IMR-90 (cell line): ENCODE measurements around the gene CSRP1. TPM values are rescaled to one million over a fixed set of nuclear protein-coding genes. Genes with fewer than 3 reads are reported as not detected.
A peak's percentile ranks its signal among the peaks of the same experiment; 100 is the strongest.

Source experiments
- ATAC-seq: fragments of 200-7000 bp; cut with Tn5 transposase; 2 replicates; pipeline ENCODE4 v1.9.1; 2020; ENCODE audit warnings: low read depth, mild to moderate bottlenecking, moderate library complexity
- BruUV-seq: library from RNA; stranded (reverse); fragments of 400-500 nt; replicated peaks from 2 replicates; lab custom pipeline; 2021; lab: Mats Ljungman, UMichigan
- CTCF ChIA-PET: fragments of 300-600 bp; formaldehyde crosslinking; extraction: SDS; loops from one replicate; lab custom pipeline; 2021; ENCODE audit warnings: antibody characterized with exemption; lab: Yijun Ruan, JAX
- POLR2A ChIA-PET: fragments of 300-600 bp; sonication (Branson Sonifier 250); formaldehyde crosslinking; loops from one replicate; lab custom pipeline; 2022; ENCODE audit warnings: antibody characterized with exemption; ENCODE audit not compliant: unreplicated experiment; lab: Charles Lee
- DNase-seq: peaks from one replicate; pipeline ENCODE4 v3.0.0; 2013
- H2AFZ ChIP-seq: replicated peaks from 2 replicates; pipeline ENCODE3; 2013; ENCODE audit warnings: low read length, mild to moderate bottlenecking; ENCODE audit not compliant: poor library complexity
- H2AK5ac ChIP-seq: 2 replicates; pipeline ENCODE4 v1.6.1; 2013; ENCODE audit warnings: low read depth, low read length, inconsistent platforms
- H2AK9ac ChIP-seq: replicated peaks from 2 replicates; pipeline ENCODE3; 2013; ENCODE audit warnings: mild to moderate bottlenecking, low read depth, low read length, moderate library complexity; ENCODE audit not compliant: poor library complexity
- H2BK120ac ChIP-seq: 2 replicates; pipeline ENCODE4 v1.6.1; 2013; ENCODE audit warnings: low read depth, low read length, inconsistent platforms
- H2BK15ac ChIP-seq: 3 replicates; pipeline ENCODE4 v1.6.1; 2013; ENCODE audit warnings: low read depth, low read length, inconsistent platforms
- H2BK20ac ChIP-seq: 2 replicates; pipeline ENCODE4 v1.6.1; 2013; ENCODE audit warnings: low read depth, mild to moderate bottlenecking, inconsistent platforms, low read length, moderate library complexity
- H2BK5ac ChIP-seq: 2 replicates; pipeline ENCODE4 v1.6.1; 2013; ENCODE audit warnings: mild to moderate bottlenecking, low read depth, low read length, inconsistent platforms; ENCODE audit not compliant: poor library complexity, severe bottlenecking
- H3K14ac ChIP-seq: replicated peaks from 2 replicates; pipeline ENCODE4 v1.6.1; 2013; ENCODE audit warnings: low read depth, low read length, inconsistent platforms
- H3K18ac ChIP-seq: 2 replicates; pipeline ENCODE4 v1.6.1; 2013; ENCODE audit warnings: low read depth, low read length, control low read depth
- H3K23ac ChIP-seq: 2 replicates; pipeline ENCODE4 v1.6.1; 2013; ENCODE audit warnings: low read depth, low read length, inconsistent platforms
- H3K27ac ChIP-seq: 2 replicates; pipeline ENCODE4 v1.5.1; 2013; ENCODE audit warnings: mild to moderate bottlenecking, control low read depth, low read length; ENCODE audit not compliant: insufficient read depth
- H3K27me3 ChIP-seq: 2 replicates; pipeline ENCODE4 v1.6.1; 2013; ENCODE audit warnings: low read length; ENCODE audit not compliant: control insufficient read depth, insufficient read depth
- H3K36me3 ChIP-seq: 2 replicates; pipeline ENCODE4 v1.6.1; 2013; ENCODE audit warnings: low read length, mixed read lengths; ENCODE audit not compliant: control insufficient read depth, insufficient read depth
- H3K4ac ChIP-seq: 2 replicates; pipeline ENCODE4 v1.6.1; 2013; ENCODE audit warnings: low read depth, low read length, inconsistent platforms
- H3K4me1 ChIP-seq: 2 replicates; pipeline ENCODE4 v1.6.1; 2013; ENCODE audit warnings: low read length, mixed read lengths; ENCODE audit not compliant: control insufficient read depth, insufficient read depth
- H3K4me2 ChIP-seq: 2 replicates; pipeline ENCODE4 v1.6.1; 2013; ENCODE audit warnings: low read depth, mild to moderate bottlenecking, control low read depth, low read length, moderate library complexity
- H3K4me3 ChIP-seq: 2 replicates; pipeline ENCODE4 v1.5.1; 2013; ENCODE audit warnings: low read depth, mild to moderate bottlenecking, control low read depth, low read length, moderate library complexity; ENCODE audit not compliant: insufficient read depth
- H3K56ac ChIP-seq: 2 replicates; pipeline ENCODE4 v1.6.1; 2013; ENCODE audit warnings: low read length, inconsistent platforms; ENCODE audit not compliant: insufficient read depth; ENCODE audit errors: extremely low read depth
- H3K79me1 ChIP-seq, 2 experiments: 2 replicates each; pipeline ENCODE4 v1.6.1; 2013; ENCODE audit warnings: low read length in 2 of 2, inconsistent platforms in 1 of 2, low read depth in 1 of 2
- H3K9ac ChIP-seq: 2 replicates; pipeline ENCODE4 v1.6.1; 2013; ENCODE audit warnings: low read depth, low read length, control low read depth
- H3K9me1 ChIP-seq: 2 replicates; pipeline ENCODE4 v1.6.1; 2013; ENCODE audit warnings: low read length, inconsistent platforms; ENCODE audit not compliant: insufficient read depth
- H3K9me3 ChIP-seq: 2 replicates; pipeline ENCODE4 v1.6.1; 2013; ENCODE audit warnings: low read length; ENCODE audit not compliant: control insufficient read depth, insufficient read depth
- H4K20me1 ChIP-seq: 2 replicates; pipeline ENCODE4 v1.6.1; 2013; ENCODE audit warnings: low read length, inconsistent platforms; ENCODE audit not compliant: insufficient read depth
- H4K5ac ChIP-seq: 2 replicates; pipeline ENCODE4 v1.6.1; 2013; ENCODE audit warnings: mild to moderate bottlenecking, low read depth, low read length, control low read depth
- H4K8ac ChIP-seq, 2 experiments: 2 replicates each; pipeline ENCODE4 v1.6.1; 2013; ENCODE audit warnings: low read depth in 2 of 2, low read length in 2 of 2, control low read depth in 1 of 2, inconsistent platforms in 1 of 2
- H4K91ac ChIP-seq: 2 replicates; pipeline ENCODE4 v1.6.1; 2013; ENCODE audit warnings: low read depth, low read length, inconsistent platforms; ENCODE audit not compliant: insufficient read depth
- BHLHE40 ChIP-seq: fragments of 150-350 bp; IDR thresholded peaks from 2 replicates; pipeline ENCODE4 v1.6.1; 2016; ENCODE audit warnings: mild to moderate bottlenecking, low read depth, low read length
- CEBPB ChIP-seq: IDR thresholded peaks from 2 replicates; pipeline ENCODE4 v1.6.1; 2012; ENCODE audit warnings: low read depth, low read length, improper control_type of control experiment
- WGBS, 2 experiments: methylation state at CpG; one replicate each; pipeline versions ENCODE4 v1.1.5 to v1.1.7; 2013; ENCODE audit warnings: missing lambda C conversion rate in 2 of 2; ENCODE audit not compliant: insufficient read length in 1 of 2; ENCODE audit errors: extremely low coverage in 2 of 2; 5-methylcytosine and 5-hydroxymethylcytosine counted together
- dilution Hi-C: fragments of 300-500 bp; cut with HindIII; formaldehyde crosslinking; loops from one replicate; pipeline ENCODE4 v1.14.3; 2018; ENCODE audit warnings: low sequenced_read_pairs; ENCODE audit not compliant: unreplicated experiment
- in situ Hi-C: fragments of 300-500 bp; cut with MboI; formaldehyde crosslinking; loops from 3 replicates; pipeline ENCODE4 v1.14.3; 2019; ENCODE audit warnings: low sequenced_read_pairs, inconsistent platforms, mixed read lengths
- intact Hi-C: fragments of 100-400 bp; cut with micrococcal nuclease; formaldehyde crosslinking; loops from 2 replicates; pipeline ENCODE4 v1.10.0; 2022
- polyA plus RNA-seq, 3 experiments: library from polyadenylated mRNA; depleted of rRNA; stranded (reverse); fragments of >200 nt; gene quantifications; 2 replicates each; pipeline ENCODE4 v1.2.3, GENCODE V29; 2012; ENCODE audit warnings: low replicate concordance in 1 of 3
- total RNA-seq: library from RNA; depleted of rRNA; stranded (reverse); fragments of >200 nt; gene quantifications from 2 replicates; pipeline ENCODE4 v1.2.3, GENCODE V29; 2012

CSRP1 gene
- total and polyA plus RNA-seq, 2 of the 4 experiments (the other 2 are of a cell fraction), result 1,037 to 1,498 TPM

GRCh38 chr1:201518071-201518470 is 11.1 kb upstream of the CSRP1 start:
- ATAC-seq, result no peak

More at GRCh38 chr1:201518071-201518470, 11.1 kb upstream of the CSRP1 start:
- Histone ChIP-seq H2AK9ac (no peak overlapping the region), H4K91ac (no peak overlapping the region), H3K27ac (no peak overlapping the region), H3K9me3 (0 out of 2 replicates have a peak, but pooled peaks cover 1% of the 10 kb centered on the region), H3K18ac (no peak overlapping the region), H2BK5ac (no peak overlapping the region), H3K4me1 (no peaks in the 10 kb centered on the region), H3K36me3 (no peaks in the 10 kb centered on the region), H3K9ac (no peak overlapping the region), H3K79me1 (no peaks in the 10 kb centered on the region), H2BK20ac (no peak overlapping the region), H2AK5ac (no peak overlapping the region), H2BK15ac (no peak overlapping the region), H2BK120ac (no peak overlapping the region), H3K27me3 (no peaks in the 10 kb centered on the region), H4K8ac (no peak overlapping the region), H4K20me1 (no peaks in the 10 kb centered on the region), H3K23ac (no peak overlapping the region), H2AFZ (no peak overlapping the region), H3K9me1 (no peaks in the 10 kb centered on the region), H3K4ac (no peak overlapping the region), H3K4me2 (no peak overlapping the region), H3K56ac (no peak overlapping the region), H3K4me3 (no peak overlapping the region), H3K14ac (no peak overlapping the region), H4K5ac (no peak overlapping the region)
- dilution Hi-C loops, result no loop called here
- in situ Hi-C loops, result loop anchor here (10.0 kb wide), 1 partner anchor 73 kb away; no protein-coding TSS in a partner anchor
- 0 out of 2 replicates have a peak, but pooled peaks have one; percentile 3 for TF ChIP-seq CEBPB
- TF ChIP-seq BHLHE40, result no peak
- POLR2A ChIA-PET, result no interaction called here
- intact Hi-C loops, result no loop called here
- no CpG with 5 or more reads among the region's 5 CpGs for WGBS, 2 experiments
- CTCF ChIA-PET, result no interaction called here
- DNase-seq, result no peak
- BruUV-seq, result no TSS peak
